ENCODE data around the gene NPIPA1.
"Not testable (repeated sequence)": the region's sequence is repeated elsewhere in the genome, so short reads cannot be mapped to it uniquely, and the experiment has no call there.

The NPIPA1 gene

DNA sequence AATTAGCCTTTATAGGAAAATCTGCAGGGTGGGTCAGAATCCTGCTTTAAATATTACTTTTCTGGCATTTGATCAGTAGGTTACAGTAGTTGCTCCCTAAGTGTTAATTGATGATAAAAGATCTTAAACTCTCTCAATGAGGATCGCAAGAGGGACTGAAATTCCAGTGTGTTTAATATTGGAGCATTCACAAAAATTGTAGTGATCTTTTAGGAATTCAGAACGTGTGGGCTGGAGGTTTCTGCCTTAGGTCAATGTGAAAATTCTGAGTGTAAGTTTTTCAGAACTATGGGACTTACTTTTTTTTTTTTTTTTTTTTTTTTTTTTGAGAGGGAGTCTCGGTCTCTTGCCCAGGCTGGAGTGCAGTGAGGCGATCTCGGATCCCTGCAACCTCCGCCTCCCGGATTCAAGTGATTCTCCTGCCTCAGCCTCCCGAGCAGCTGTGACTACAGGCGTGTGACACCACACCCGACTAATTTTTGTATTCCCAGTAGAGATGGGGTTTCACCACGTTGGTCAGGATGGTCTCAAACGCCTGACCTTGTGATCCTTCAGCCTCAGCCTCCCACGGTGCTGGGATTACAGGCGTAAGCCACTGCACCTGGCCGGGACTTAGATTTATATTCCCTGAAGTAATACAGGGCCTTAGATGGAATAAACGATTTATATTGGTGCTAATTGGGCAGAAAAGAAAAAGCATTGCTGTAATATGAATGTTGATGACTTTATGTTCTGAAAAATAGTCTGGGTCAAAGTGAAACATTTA is 39.9 kb downstream of the NPIPA1 start:
- DNase-seq (ENCODE audit: low read depth), result not testable (repeated sequence)

GRCh38 chr16:14978281-14978680 is 41.0 kb downstream of the NPIPA1 start:
- not testable (repeated sequence) for DNase-seq (ENCODE audit: low read depth)

DNA sequence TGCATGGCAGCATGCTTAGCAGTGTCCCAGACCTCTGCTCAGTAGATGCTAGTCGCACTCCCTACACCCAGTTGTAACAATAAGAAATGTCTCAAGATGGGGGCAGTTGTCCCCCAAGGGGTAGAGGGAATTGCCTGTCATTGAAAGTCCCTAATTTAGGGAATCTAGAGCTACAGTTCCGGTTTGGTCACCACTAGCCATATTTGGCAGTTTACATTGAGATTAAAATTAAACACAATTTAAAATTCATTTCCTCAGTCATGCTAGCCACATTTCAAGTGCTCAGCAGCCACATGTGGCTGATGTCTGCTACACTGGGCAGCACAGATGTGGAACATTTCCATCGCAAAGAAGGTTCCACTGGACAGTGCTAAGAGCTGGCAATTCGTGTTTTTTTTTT is 41.7 kb downstream of the NPIPA1 start:
- DNase-seq (ENCODE audit: low read depth), result not testable (repeated sequence)

DNA sequence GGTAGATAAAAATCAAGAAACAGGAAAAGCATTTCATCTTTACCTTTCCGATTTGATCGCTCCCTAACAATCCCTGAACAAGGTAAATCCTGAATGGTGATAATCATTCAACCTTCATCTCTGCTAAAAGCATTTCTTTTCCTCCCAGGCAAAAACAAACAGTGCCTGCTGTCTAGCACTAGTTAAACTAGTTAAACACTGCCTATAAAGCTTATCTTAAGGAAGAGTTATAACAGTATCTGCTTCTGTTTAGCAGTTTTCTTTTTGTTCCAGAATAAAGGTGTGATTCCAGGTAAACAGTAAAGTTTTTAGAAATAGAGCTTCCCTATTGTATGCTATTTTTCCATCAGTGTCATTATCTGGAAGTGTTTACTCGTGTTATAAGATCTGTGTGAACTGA is 44.0 kb downstream of the NPIPA1 start:
- DNase-seq (ENCODE audit: low read depth), result not testable (repeated sequence)

- DNase-seq (ENCODE audit: low read depth), result not testable (repeated sequence)
Observed at GRCh38 chr16:14982521-14982920, 45.3 kb downstream of the NPIPA1 start.

DNA sequence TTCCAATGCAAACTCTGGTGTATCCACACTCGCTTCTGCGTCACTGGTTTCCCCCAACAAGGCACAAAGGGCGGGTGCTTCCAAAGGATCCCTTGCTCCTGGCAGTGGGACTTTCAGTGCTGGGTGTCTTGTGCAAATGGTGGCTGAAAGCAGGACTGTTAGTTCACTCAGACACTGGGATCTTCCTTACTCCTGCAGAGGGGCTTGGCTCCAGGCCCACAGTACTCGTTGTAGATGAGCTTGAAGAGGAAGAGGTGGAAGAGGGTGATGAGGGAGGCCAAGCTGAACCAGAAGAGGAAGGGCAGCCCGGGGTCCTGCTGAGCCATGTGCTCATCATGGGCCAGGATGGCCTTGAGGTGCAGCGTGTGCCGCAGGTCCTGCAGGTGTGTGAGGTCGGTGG is 50.8 kb downstream of the NPIPA1 start:
- not testable (repeated sequence) for DNase-seq (ENCODE audit: low read depth)

GRCh38 chr16:14988661-14989191 is 51.5 kb downstream of the NPIPA1 start:
- DNase-seq (ENCODE audit: low read depth), result not testable (repeated sequence)

DNA sequence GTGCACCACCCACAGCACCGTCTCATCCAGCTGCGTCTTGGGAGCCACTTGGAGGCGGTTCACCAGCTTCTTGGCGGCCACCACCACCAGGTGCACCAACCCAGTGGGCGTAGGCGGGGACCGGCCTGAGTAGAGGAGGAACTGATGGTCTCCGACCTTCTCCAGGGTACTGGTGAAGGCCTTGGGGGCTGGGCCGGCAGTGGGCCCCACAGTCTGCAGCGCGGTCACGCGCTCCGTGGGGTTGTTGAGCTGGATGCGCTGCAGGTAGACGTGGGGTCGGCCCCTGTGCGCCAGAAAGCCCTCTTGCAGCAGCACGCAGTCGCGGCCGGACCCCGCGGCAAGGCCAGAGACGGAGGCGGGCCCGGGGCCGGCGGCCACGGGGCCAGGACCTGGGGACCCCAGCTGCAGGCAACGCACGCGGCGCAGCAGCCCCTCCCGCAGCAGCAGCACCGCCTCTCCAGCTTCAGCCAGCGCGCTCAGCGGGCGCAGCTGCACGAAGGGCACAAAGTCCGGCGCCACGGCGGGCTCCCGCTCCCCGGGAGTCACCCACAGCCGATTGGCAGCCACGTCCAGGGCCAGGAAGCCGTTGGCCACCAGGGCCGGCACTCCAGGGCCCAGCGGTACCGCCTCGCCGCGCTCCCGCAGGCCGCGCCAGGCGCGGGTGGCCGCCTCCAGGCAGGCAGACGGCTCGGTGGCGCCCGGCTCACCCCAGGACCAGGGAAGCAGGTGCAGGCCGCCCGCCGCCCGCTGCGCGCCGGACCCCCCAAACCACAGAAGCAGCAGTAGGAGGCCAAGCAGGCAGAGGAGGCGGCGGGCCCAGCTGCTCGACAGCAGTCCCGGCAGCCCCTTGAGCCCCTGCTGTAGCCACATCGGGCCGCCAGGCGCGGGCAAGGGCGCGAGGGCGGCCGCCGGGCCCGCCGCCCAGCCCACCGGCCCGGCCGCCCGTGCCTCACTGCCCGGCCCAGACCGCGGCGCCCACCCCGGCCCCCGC is 52.3 kb downstream of the NPIPA1 start:
- DNase-seq (ENCODE audit: low read depth), result not testable (repeated sequence)

DNA sequence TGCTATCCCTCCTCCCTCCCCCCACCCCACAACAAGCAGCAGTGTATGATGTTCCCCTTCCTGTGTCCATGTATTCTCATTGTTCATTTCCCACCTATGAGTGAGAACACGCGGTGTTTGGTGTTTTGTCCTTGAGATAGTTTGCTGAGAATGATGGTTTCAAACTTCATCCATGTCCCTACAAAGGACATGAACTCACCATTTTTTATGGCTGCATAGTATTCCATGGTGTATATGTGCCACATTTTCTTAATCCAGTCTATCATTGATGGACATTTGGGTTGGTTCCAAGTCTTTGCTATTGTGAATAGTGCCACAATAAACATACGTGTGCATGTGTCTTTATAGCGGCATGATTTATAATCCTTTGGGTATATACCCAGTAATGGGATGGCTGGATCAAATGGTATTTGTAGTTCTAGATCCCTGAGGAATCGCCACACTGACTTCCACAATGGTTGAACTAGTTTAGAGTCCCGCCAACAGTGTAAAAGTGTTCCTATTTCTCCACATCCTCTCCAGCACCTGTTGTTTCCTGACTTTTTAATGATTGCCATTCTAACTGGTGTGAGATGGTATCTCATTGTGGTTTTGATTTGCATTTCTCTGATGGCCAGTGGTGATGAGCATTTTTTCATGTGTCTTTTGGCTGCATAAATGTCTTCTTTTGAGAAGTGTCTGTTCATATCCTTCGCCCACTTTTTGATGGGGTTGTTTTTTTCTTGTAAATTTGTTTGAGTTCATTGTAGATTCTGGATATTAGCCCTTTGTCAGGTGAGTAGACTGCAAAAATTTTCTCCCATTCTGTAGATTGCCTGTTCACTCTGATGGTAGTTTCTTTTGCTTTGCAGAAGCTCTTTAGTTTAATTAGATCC is 56.3 kb downstream of the NPIPA1 start:
- not testable (repeated sequence) for DNase-seq (ENCODE audit: low read depth)

DNA sequence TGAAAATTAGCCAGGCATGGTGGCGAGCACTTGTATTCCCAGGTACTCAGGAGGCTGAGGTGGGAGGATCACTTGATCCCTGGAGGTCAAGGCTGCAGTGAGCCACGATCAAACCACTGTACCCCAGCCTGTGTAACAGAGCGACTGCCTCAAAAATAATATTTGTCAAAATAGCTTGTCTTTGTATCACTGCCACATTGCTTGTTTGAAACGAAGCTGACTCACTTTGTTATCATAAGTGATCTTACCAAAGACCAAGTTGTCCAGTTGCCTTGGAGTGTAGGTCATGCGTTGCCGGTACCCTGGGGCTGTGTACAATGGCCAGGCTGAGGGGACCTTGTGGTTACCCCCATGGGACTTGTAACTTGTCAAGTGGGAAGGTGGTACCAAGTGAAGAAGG is 59.5 kb downstream of the NPIPA1 start:
- DNase-seq (ENCODE audit: low read depth), result not testable (repeated sequence)

GRCh38 chr16:14998300-14998699 is 61.1 kb downstream of the NPIPA1 start:
- DNase-seq (ENCODE audit: low read depth), result not testable (repeated sequence)

DNA sequence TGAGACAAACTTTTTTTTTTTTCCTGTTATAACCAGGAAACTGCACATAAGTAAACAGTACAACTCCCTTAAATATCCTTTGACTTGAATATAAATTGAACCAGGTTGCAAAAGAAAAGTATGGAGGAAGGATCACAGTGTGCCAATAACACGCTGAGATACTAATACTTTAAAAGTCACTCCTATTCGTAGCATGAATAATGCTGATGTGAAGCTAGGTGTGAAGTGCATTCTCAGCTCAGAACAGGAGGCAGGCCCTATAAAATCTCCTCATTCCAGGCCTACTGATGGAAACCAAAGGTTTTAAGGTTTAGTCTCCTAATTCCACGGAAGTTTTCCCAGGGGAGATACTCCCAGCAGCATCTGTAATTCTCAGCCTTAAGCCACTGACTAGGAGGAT is 62.6 kb downstream of the NPIPA1 start:
- DNase-seq (ENCODE audit: low read depth), result not testable (repeated sequence)
